GM21360 (cell line): Measurements from ENCODE around the gene COA7.

Experiments used
- ATAC-seq: cut with Tn5 transposase; IDR thresholded peaks from one replicate; pipeline ENCODE4 v1.9.1; 2021; ENCODE audit warnings: mild to moderate bottlenecking, moderate library complexity; ENCODE audit not compliant: unreplicated experiment

Gene COA7

DNA sequence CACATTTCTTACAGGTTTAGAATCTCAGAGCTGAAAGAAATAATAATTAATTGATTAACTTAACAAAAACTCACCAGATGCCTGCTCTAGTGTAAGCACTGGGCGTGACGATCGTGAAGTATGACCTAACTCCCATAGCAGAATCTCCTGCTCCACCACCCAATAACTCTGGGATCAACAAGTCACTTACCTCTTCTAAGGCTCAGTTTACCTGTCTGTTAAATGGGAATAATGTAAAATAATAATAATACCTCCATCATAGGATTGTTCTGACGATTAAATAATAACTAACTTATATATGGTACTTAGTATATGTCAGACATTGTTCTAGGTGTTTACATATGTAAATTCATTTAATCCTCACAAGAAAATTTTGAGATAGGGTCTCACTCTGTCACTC is 24.6 kb downstream of the COA7 start:
- no peak for ATAC-seq

DNA sequence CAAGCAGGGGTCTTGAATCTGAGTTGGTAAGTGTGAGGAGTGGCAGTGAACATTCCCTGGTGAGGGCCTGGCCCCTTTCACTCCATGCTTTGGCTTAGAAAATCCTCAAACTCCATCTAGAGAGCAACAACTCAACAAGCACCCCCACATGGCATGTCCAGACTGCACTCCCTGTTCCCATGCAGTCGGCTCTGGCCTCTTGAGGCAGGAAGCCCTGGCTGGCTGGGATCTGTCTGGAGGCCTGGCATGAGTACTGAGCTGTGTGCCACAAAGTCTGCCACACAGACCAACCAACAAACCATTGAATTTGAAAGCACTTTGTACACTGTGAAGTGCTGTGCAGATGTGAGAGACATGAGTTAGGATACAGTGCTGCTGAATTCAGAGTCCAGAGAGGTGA is 25.2 kb downstream of the COA7 start:
- ATAC-seq: no peak

DNA sequence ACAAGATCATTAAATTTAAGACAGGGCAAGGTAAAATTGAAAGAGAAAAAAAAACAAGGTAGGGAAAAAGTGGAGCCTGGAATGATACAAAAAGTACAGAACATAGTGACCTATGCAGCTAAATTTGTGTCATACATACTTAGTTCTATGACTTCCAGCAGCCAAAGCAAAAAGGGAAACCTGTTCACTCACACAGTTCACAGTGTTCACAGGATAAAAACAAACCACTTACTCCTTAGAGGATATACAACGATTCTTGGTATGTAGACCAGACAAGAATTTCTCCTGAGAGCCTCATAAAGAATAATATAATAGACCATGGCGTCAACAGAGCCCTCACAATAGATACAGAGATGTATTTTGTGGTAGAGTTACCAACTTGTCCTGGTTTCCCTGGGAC is 27.5 kb downstream of the COA7 start:
- no peak for ATAC-seq

DNA sequence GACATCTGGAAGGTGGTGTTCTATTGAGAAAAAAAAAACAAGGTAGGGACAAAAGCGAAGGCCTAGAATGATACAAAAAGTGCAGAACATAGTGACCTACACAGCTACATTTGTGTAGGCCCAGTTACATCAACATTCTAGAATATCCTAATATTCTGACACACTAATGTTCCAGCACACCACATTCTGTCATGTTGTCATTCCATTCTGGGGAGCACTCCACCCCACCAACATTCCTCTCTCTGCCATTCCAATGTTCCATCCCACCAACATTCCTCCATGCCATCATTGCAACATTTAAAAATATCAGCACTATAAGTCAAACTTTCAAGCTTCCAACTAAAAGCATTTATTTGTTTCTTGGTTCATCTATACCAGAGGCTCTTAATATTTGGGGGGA is 28.5 kb downstream of the COA7 start:
- ATAC-seq: no peak

DNA sequence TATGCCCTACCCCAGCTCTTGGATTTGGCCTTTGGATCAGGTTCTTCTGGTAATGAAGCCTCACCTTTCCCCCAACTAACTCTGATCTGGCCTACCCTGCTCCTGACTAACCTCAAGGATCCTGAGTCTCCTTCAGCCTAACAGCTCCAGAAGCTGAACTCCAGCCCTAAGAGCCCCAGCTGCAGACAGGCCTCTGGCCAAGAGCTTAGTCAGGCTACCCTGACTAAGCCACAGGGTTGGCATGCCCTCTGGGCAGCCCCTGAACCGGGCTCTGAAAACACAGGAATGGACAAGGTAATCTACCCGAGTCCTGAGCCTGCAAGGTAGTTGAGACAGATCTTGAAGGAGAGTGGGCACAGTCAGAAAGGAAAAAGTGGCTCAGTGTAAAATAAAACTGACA is 29.4 kb downstream of the COA7 start:
- no peak for ATAC-seq

DNA sequence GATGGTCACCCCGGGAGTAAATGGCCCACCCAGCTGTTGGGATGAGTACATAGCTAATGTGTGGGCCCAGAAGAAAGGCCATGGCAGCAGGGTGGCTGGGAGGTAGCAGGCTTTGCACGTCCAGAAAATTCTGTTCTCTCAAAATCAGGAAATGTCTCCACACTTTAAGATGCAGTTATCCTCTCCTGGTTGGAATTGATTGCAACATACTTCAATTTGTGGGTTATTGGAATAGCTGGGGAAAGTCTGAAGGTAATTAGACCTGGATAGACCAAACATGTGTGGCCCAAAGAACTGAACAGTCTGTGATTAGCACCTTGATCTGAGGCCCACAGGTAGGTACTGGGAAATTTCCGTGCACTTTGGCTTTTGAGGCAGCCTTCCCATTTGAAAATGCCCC is 30.2 kb downstream of the COA7 start:
- ATAC-seq: no peak

DNA sequence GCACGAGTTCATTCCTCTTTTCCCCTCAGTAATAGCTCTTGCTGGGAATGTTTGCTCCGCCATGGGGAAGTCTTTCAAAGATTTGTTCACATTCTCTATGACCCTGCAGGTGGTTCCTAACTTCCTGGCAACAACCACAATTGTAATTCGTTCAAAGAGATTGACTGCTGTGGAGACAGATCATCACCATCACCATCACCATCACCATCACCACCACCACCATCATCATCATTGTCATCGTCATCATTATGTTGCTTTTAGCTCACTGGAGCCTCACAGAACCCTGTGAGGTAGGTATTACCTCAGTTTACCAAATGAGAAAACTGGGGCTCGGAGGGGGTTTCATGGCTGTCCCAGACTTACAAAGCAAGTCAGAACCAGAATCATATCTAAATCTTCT is 30.9 kb downstream of the COA7 start:
- no peak for ATAC-seq

DNA sequence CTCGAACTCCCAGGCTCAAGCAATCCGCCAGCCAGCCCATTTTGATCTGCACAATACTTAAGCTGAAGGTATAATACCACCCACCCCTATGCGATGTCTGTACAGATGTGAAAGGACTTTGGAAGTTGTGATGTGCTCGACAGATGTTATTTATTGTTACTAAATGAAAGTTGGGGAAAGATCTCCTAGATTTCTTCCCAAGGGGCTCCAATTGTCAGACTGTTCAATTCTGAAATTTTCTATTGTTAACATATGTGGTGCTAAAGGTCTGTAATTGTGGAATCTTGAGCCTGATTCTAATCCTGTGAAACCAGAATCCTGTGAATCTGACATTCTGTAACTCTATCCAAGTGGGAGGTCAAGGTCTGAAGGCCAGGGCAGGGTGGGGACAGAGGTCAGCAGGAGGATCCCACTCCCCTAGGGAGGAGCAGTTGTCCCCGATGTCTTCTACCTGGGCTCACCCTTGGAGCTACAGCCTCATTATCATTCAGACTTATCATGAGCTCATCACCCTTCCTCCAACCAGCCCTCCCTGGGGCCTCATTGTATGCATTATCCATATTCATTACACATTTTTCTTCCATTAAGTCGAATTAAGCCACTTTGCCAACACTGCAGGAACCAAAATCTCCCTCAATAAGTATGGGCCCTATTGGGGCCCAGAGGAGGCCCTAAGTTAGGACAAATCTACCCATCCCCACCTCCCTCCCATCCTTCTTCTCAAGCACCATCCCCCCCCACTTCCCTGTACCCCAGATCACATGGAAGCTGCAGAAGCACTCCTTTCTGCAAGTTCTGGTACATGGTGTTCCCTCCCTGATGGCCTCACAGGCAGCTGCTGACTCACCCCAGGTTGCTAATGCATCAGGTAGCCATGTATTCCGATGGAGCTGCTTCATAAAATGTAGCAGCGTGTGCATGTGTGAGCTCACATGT is 32.9 kb downstream of the COA7 start:
- no peak for ATAC-seq

DNA sequence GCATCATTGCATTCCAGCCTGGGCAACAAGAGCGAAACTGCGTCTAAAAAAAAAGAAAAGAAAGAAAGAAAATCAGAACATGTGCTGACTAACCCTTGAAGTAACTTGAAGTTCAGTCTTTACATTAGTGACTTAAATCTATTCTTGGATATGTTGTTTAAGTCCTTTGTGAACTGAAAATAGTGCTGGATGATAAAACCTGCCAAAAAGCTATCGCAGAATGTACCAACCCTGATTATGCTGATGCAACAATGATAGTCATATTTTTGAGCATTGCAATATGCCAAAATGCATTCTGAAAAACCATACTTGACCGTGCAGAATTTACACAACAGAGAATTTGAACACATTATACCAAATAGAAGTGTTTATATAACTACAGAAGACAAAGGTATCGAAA is 34.4 kb downstream of the COA7 start:
- no peak for ATAC-seq

DNA sequence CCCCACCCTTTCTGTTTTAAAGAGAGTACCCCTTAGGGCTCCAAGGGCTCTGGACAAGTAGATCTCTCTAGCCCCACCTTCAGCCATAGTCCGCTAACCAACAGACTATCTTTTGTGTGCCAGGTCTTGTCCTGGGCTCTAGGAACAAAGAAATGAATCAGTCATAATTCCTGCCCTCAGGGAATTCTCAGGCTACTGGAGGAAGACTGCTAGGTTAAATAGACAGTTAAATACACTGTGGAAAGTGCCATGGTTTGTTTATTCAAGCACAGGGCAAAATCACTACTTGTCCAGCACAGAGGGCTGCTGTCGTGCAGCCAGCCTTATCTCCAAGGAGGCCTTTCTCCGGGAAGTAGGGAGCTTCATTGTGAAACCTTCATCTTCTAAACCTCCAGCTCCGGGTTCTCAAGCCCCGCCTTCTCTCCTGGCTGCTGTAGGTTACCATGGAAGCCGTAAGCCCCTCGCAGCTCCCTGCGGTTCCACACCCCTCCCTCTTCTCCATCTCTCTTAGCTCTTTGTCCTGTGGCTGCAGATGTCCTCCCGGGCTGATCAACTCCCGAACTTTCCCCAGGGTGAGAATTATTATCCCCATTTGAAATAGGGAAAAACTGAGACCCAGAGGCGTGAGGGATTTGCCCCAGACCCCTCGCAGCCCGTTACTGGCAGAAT is 35.4 kb downstream of the COA7 start:
- no peak for ATAC-seq

DNA sequence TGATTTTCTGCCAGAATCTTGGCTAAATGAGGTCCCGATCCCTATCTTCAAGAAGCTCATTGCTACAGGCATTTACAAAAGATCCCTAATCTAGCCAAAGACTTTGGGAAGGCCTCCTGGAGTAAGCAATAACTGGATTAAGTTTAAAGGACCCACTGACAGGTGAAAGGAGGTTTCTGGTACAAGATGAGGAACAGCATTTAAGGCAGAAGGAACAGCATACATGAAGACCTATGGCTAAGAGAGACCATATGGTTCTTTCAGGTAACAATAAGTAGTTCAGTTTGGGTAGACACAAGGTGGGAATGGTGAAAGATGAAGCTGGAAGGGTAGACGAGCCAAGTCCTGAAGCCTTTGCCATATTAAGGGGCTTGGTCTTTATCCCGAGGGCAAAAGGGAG is 37.3 kb downstream of the COA7 start:
- no peak for ATAC-seq

DNA sequence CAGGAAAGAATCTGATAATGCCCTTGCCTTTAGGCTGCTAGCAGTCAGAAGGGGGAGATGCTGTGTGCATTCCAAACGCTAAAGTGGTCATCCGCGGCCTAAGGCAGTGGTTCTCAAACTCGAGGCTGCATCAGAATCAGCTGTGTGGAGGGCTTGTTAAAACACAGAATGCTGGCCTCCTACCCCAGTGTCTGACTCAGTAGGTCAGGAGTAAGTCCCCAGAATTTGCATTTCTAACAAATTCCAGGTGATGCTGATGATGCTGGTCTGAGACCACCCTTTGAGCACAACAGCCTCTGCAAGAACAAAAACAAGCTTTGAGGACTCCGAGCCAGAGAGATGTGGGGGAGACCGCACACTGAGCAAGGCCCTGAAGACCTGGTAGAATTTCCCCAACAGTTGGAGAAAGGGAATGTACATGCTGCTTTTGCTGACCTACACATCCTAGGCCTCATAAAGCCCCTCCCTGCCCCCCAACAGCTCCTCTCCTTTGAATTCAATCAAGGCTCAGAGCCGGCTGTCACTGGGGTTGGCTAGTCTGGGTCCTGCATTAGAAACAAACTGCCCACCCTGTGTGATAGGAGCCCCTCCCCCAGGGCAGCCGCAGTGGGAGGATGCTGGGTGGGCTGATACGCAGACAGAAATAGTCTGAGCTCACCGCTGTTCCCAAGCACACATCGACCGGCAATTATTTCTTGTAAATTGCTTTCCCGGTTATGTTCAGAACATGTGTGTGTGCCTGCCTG is 38.1 kb downstream of the COA7 start:
- no peak for ATAC-seq

DNA sequence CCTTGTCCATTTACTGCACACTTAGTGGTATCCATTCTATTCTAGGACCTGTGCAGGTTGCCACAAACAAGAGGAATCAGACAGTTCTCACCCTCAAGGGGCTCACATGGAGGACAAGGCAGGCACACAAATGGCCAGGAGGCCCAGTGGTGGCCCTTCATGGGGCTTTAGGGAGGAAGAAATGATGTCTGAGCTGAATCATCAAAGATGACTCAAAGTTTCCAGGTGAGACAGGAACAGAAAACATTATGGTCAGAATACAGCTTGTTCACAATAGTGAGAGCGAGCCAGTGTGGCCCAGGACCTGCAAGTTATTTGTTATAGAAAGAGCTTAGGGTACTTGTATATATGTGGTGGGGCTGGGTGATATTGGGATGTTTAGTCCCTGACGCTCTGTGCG is 38.8 kb downstream of the COA7 start:
- ATAC-seq: no peak

DNA sequence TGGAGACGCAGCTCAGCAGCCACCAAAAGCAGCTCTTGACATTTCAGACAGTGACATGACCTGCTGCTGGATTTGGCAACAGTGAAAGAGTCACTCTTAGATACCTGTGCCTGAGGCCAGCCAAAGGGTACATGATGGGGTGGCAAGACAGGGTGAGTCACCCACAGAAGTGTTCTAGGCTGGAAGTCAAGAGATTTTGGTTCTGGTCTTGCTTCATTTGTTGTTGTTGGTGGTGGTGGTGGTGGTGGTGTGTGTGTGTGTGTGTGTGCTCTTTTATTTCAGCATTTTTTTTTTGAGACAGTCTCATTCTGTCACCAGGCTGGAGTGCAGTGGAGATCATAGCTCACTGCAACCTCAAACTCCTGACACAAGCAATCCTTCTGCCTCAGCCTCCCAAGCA is 39.4 kb downstream of the COA7 start:
- no peak for ATAC-seq

DNA sequence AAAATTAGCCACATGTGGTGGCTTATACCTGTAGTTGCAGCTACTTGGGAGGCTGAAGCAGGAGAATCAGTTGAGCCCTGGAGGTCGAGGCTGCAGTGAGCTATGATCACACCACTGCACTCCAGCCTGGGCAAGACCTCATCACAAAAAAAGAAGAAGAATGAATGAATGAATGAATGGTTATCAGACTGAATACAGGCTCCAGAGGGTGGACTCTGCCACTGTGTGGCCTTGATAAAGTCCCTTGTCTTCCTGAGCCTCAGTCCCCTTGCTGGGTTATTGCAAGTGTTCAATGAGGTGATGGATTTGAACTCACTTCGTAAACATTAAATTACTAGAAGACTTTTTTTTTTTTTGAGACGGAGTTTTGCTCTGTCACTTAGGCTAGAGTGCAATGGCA is 40.4 kb downstream of the COA7 start:
- no peak for ATAC-seq

DNA sequence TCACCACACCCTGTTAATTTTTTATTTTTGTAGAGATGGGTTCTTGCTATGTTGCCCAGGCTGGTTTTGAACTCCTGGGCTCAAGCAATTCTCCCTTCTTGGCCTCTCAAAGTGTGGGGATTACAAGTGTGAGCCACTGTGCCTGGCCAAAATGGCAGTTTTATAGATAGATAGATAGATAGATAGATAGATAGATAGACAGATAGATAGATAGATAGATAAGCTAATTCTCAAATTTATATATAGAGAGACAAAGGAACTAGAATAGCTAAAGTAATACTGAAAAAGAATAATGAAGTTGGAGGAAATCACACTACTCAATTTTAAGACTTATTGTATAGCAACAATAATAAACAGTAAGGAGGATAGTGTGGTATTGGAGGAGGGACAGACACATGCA is 44.1 kb downstream of the COA7 start:
- no peak for ATAC-seq

DNA sequence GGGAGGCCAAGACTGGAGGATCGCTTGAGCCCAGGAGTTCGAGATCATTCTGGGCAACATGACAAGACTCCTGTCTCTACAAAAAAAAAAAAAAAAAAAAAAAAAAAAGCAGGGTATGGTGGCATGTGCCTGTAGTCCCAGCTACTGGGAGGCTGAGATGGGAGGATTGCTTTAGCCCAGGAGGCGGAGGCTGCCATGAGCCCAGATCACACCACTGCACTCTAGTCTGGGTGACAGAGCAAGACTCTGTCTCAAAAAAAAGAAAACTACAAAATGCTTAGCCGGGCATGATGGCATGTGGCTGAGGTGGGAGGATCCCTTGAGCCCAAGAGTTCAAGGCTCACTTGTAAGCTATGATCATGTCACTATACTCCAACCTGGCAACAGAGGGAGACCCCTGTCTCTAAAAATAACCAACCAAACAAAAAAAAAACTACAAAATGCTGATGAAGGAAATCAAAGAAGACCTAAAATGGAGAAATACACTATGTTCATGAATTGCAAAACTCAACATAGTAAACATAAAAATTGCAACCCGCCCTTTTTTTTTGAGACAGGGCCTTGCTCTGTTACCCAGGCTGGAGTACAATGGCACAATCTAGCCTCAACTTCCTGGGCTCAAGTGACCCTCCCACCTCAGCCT is 44.8 kb downstream of the COA7 start:
- no peak for ATAC-seq

DNA sequence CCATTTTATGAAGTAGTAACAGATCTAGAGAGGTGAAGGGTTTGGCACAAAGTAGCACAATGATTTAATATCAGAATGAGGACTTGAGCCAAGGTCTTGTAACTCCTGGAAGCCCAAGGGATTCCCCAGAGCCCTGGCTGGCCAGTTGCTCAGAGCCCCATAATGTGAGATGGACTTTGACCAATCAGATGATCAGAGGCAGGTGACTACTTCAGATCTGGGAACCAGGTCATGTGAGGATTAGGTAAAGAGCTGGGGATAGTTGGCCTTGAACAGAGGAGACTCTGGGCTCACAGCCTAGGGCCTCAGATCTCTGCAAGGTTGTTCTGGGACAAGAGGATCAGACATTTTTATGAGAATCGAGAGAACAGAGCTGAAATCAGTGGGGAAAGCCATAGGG is 46.2 kb downstream of the COA7 start:
- no peak for ATAC-seq

DNA sequence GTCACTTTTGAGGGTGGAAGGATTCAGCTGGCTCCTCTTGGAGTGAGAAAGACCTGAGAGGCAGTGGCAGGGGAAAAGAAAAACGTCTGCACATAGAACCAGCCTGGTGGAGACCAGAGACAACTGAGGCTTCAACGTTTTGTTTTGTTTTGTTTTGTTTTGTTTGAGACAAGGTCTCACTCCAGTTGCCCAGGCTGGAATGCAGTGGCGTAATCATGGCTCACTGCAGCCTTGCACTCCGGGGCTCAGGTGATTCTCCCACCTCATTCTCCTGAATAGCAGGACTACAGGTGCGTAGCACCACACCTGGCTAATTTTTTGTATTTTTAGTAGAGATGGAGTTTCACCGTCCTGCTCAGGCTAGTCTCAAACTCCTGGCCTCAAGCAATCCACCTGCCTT is 52.9 kb downstream of the COA7 start:
- no peak for ATAC-seq

DNA sequence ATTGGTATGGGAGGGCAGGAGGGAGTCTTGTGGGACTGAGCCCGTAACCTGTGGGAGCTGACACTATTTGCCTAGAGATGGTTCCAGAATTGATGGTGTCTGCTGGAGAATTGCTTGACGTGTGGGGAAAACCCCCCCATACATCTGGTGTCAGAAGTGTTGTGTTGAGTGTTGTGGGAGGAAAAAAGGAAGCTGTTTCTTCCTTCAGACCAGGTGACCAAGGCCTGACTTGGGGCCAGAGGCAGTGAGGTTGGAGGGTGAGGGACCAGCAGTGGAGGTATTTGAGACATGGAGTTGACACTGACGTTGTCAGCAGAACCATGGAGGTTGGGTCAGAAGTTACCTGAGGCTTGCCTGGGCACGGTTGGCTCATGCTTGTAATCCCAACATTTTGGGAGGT is 56.8 kb downstream of the COA7 start:
- no peak for ATAC-seq

DNA sequence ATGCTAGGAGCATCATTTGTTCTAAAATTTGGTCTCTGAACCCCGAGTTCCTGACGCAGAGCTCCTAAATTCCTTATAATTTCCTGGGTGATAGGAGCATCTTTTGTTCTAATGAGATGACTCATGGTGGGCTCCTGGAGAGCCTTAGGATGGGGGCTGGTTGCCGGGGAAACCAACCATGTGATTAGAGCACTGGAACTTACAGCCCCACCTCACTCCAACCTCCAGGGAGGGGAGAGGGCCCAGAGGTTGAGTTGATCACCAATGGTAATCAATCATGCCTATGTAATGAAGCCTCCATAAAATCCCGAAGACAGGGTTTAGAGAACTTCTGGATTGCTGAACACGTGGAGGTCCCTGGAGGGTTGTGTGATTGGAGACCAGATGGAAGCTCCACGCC is 57.5 kb downstream of the COA7 start:
- ATAC-seq: no peak
